CD14-positive monocyte (primary cell): ENCODE results near the gene DBN1. TPM values are rescaled to one million over a fixed set of nuclear protein-coding genes. Genes with fewer than 3 reads are reported as not detected.
A peak's percentile ranks its signal among the peaks of the same experiment; 100 is the strongest.

Experiments used
- DNase-seq, 3 donors: peaks; one replicate each; pipeline ENCODE4 v3.0.0-alpha.2; 2011 to 2022
- H2AFZ ChIP-seq: 2 replicates; pipeline ENCODE4 v1.6.0; 2012; ENCODE audit warnings: mild to moderate bottlenecking, low read depth, low read length, inconsistent platforms; ENCODE audit not compliant: insufficient read depth, poor library complexity, severe bottlenecking
- H3K27ac ChIP-seq, 2 donors: 1 replicate in 1 of 2; 2 replicates in 1 of 2; pipeline ENCODE4 v1.5.1; 2012 to 2013; ENCODE audit warnings: low read length in 2 of 2, control low read depth in 1 of 2, inconsistent platforms in 1 of 2, low read depth in 1 of 2, mild to moderate bottlenecking in 1 of 2
- H3K27me3 ChIP-seq, 2 donors: one replicate each; pipeline versions ENCODE4 v1.6.0 to v1.6.1; 2011 to 2013; ENCODE audit warnings: low read length in 2 of 2; ENCODE audit not compliant: control insufficient read depth in 2 of 2, insufficient read depth in 2 of 2
- H3K36me3 ChIP-seq, 2 donors: replicated peaks in 1 of 2; 1 replicate in 1 of 2; 2 replicates in 1 of 2; pipeline versions ENCODE4 v1.5.1 to v1.6.1; 2012 to 2013; ENCODE audit warnings: low read length in 2 of 2, control low read depth in 1 of 2, inconsistent platforms in 1 of 2, mild to moderate bottlenecking in 1 of 2; ENCODE audit not compliant: insufficient read depth in 2 of 2, control insufficient read depth in 1 of 2
- H3K4me1 ChIP-seq, 2 donors: 1 replicate in 1 of 2; 2 replicates in 1 of 2; pipeline versions ENCODE4 v1.5.1 to v1.6.1; 2012 to 2013; ENCODE audit warnings: low read length in 2 of 2, control low read depth in 1 of 2, inconsistent platforms in 1 of 2, mild to moderate bottlenecking in 1 of 2, moderate library complexity in 1 of 2; ENCODE audit not compliant: insufficient read depth in 2 of 2, control insufficient read depth in 1 of 2
- H3K4me2 ChIP-seq: replicated peaks from 2 replicates; pipeline ENCODE3; 2012; ENCODE audit warnings: low read length, moderate library complexity, mild to moderate bottlenecking; ENCODE audit not compliant: poor library complexity, severe bottlenecking; ENCODE audit errors: extremely low read depth
- H3K4me3 ChIP-seq, 3 experiments: fragments of 200-600 bp in 1 of 3; sonication (generic) in 1 of 3; replicated peaks in 1 of 3; 1 replicate in 2 of 3; 2 replicates in 1 of 3; pipeline ENCODE4 v1.5.1; 2011 to 2013; ENCODE audit warnings: low read length in 3 of 3, mild to moderate bottlenecking in 3 of 3, control low read depth in 2 of 3, low read depth in 2 of 3, inconsistent platforms in 1 of 3, moderate library complexity in 1 of 3
- H3K79me2 ChIP-seq: 2 replicates; pipeline ENCODE4 v1.6.0; 2012; ENCODE audit warnings: mild to moderate bottlenecking, control low read depth, inconsistent platforms, low read length, moderate library complexity; ENCODE audit not compliant: insufficient read depth
- H3K9ac ChIP-seq: 2 replicates; pipeline ENCODE4 v1.6.0; 2017; ENCODE audit warnings: low read length, mild to moderate bottlenecking; ENCODE audit not compliant: insufficient read depth, poor library complexity, severe bottlenecking
- H3K9me3 ChIP-seq, 2 donors: replicated peaks in 1 of 2; 1 replicate in 1 of 2; 2 replicates in 1 of 2; pipeline versions ENCODE4 v1.5.1 to v1.6.1; 2012 to 2013; ENCODE audit warnings: low read length in 2 of 2, control low read depth in 1 of 2; ENCODE audit not compliant: control insufficient read depth in 1 of 2, insufficient read depth in 1 of 2
- H4K20me1 ChIP-seq: 2 replicates; pipeline ENCODE4 v1.6.0; 2012; ENCODE audit warnings: mild to moderate bottlenecking, low read length, control low read depth, moderate library complexity; ENCODE audit not compliant: insufficient read depth
- H3K27ac Mint-ChIP-seq, 7 donors: one replicate each; pipeline ENCODE4 v1.8.0; 2020; ENCODE audit warnings: mild to moderate bottlenecking in 7 of 7, mixed read lengths in 7 of 7, moderate library complexity in 6 of 7, inconsistent platforms in 2 of 7
- H3K27me3 Mint-ChIP-seq, 3 donors: one replicate each; pipeline ENCODE4 v1.8.0; 2021 to 2022; ENCODE audit warnings: low read depth in 3 of 3, mild to moderate bottlenecking in 3 of 3, mixed read lengths in 3 of 3, moderate library complexity in 3 of 3, inconsistent platforms in 1 of 3
- H3K36me3 Mint-ChIP-seq, 2 donors: one replicate each; pipeline ENCODE4 v1.8.0; 2020; ENCODE audit warnings: mixed read lengths in 2 of 2, inconsistent platforms in 1 of 2, mild to moderate bottlenecking in 1 of 2
- H3K4me1 Mint-ChIP-seq: one replicate; pipeline ENCODE4 v1.8.0; 2020; ENCODE audit warnings: mild to moderate bottlenecking, mixed read lengths
- H3K4me3 Mint-ChIP-seq, 2 donors: one replicate each; pipeline ENCODE4 v1.8.0; 2020; ENCODE audit warnings: mild to moderate bottlenecking in 2 of 2, mixed read lengths in 2 of 2, moderate library complexity in 1 of 2
- H3K9me3 Mint-ChIP-seq, 7 donors: one replicate each; pipeline ENCODE4 v1.8.0; 2020 to 2022; ENCODE audit warnings: mixed read lengths in 7 of 7, mild to moderate bottlenecking in 6 of 7, moderate library complexity in 6 of 7, inconsistent platforms in 2 of 7
- WGBS: methylation state at CpG from one replicate; pipeline ENCODE4 v1.1.5; 2013; ENCODE audit warnings: missing lambda C conversion rate; ENCODE audit not compliant: insufficient coverage; 5-methylcytosine and 5-hydroxymethylcytosine counted together
- intact Hi-C, 2 donors: fragments of 100-400 bp; cut with micrococcal nuclease; formaldehyde crosslinking; loops; one replicate each; pipeline versions ENCODE4 v1.15.0 to v1.15.1; 2023
- polyA minus RNA-seq: library from RNA; depleted of rRNA, polyadenylated mRNA; stranded (reverse); fragments of >200 nt; gene quantifications from 2 replicates; pipeline ENCODE4 v1.2.3, GENCODE V29; 2012
- polyA plus RNA-seq, 3 donors: library from polyadenylated mRNA; depleted of rRNA in 1 of 3; unstranded in 2 of 3; stranded (reverse) in 1 of 3; fragments of 300-500 nt in 2 of 3; fragments of >200 nt in 1 of 3; fragmentation: Illumina TruSeq in 2 of 3; gene quantifications; 1 replicate in 2 of 3; 2 replicates in 1 of 3; pipeline ENCODE4 v1.2.3, GENCODE V29; 2012 to 2021
- total RNA-seq, 12 experiments: library from RNA in 1 of 12; stranded (reverse) in 1 of 12; fragments of 120-200 nt in 1 of 12; gene quantifications; one replicate each; pipeline ENCODE4 v1.2.4 and lab custom pipeline; 2013 to 2026; ENCODE audit warnings: mixed read lengths in 6 of 12, inconsistent platforms in 1 of 12
- TF ChIP-seq, protein P1 (sequence below): fragments of 200-600 bp; IDR thresholded peaks from one replicate; pipeline ENCODE4 v1.8.0; 2022; ENCODE audit warnings: antibody characterized with exemption, mild to moderate bottlenecking

The DBN1 gene
- 1.1 TPM for total RNA-seq (2013)
- polyA plus RNA-seq (1 to 10 TPM in 1 of 3 donors, under 1 TPM in 2; 0.71 to 1.6 (median 0.73) TPM), polyA minus RNA-seq (0.28 and 1.8 TPM in 2 replicates), total RNA-seq (lab: John Stamatoyannopoulos, UW) (1.3 to 25.7 (median 11.8) reads per million in 11 experiments)

DNA sequence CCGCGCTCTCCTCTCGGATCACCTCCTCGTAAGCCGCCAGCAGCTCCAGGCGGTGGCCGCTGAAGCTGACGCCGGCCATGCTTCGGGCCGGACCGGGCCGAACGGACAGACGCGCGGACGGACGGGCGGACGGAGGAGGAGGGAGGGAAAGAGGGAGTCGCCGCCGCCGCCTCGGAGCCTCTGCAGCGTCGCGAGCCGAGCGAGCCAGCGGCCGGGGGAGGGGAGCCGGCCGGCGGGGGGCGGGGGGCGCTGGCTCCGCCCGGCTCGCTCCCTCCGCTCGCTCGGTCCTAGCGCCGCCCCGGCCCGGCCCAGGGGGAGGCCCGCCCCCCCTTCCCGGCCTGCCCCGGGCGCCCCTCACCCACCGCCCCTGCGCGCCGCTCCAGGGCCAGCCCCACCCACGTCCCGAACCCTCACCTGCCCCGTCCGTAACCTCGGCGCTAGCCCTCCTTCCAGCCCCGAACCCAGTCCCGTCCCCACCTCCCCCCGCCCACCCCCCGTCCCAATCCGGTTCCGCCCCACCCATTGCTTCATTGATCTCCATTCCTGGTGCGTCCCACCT is at the start of gene DBN1:
Gene DBN1, minus strand, starts transcription at position 192 of the 559 bp plus-strand sequence. Its CDS starts 113 bp downstream, at position 79.
- H3K9me3 Mint-ChIP-seq = peaks cover 0 to 14% (median 4%) of the 10 kb centered on the region in 7 donors
- Histone ChIP-seq H3K27me3 (peaks cover 18 to 55% of the 10 kb centered on the region in 2 donors), H2AFZ (peak within 1 kb of the TSS; percentile 13), H3K9ac (no peak within 1 kb of the TSS), H3K27ac (no peak within 1 kb of the TSS), H3K79me2 (no peaks in the 10 kb centered on the region), H4K20me1 (peaks cover 24% of the 10 kb centered on the region), H3K36me3 (no peaks in the 10 kb centered on the region), H3K4me1 (peaks cover 33 to 56% of the 10 kb centered on the region in 2 donors), H3K4me3 (no peak within 1 kb of the TSS), H3K4me2 (peak within 1 kb of the TSS; percentile 51), H3K9me3 (peaks cover 0 to 11% of the 10 kb centered on the region in 2 donors)
- peaks cover 9 to 14% of the 10 kb centered on the region in 2 donors for H3K36me3 Mint-ChIP-seq
- H3K27me3 Mint-ChIP-seq = peaks cover 62 to 77% (median 69%) of the 10 kb centered on the region in 3 donors
- TF ChIP-seq, protein P1, sequence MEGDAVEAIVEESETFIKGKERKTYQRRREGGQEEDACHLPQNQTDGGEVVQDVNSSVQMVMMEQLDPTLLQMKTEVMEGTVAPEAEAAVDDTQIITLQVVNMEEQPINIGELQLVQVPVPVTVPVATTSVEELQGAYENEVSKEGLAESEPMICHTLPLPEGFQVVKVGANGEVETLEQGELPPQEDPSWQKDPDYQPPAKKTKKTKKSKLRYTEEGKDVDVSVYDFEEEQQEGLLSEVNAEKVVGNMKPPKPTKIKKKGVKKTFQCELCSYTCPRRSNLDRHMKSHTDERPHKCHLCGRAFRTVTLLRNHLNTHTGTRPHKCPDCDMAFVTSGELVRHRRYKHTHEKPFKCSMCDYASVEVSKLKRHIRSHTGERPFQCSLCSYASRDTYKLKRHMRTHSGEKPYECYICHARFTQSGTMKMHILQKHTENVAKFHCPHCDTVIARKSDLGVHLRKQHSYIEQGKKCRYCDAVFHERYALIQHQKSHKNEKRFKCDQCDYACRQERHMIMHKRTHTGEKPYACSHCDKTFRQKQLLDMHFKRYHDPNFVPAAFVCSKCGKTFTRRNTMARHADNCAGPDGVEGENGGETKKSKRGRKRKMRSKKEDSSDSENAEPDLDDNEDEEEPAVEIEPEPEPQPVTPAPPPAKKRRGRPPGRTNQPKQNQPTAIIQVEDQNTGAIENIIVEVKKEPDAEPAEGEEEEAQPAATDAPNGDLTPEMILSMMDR = no peak
- WGBS = 2% methylated on average over 27 of the region's 69 CpGs
- peak within 1 kb of the TSS; percentile 64 to 86 for H3K4me3 Mint-ChIP-seq
- intact Hi-C loops = no loop called here
- H3K27ac Mint-ChIP-seq = peak within 1 kb of the TSS in 3 of 7 donors; percentile 40 to 76 (median 55)
- peaks cover 57% of the 10 kb centered on the region for H3K4me1 Mint-ChIP-seq
- no peak for DNase-seq

DNA sequence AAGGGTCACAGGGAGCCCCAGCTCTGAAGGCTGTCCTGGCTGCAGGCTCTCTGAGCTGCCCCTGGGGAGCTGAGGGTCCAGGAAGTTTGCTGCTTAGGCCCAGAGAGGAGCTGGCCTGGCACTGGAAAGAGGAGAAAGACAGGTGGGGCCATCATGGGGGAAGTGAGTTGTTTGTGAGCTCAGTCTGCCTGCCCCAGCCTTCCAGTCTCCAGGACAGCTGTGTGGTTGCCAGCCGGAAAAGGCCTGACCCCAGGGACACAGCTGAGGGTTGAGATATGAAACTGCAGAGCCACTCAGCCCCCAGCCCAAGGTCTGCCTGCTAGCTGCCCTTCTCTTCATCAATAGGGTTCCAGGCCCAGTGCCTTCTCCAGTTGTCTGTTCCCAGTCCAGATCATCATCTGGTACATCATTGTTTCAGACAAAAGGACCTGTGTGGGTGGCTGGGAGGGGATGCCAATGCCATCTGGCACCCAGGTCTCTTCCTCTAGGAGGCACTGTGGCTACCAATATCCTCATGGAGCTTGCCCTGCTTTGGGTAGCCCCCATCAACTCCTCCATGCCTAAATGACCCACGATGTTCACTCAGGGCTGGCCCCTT is 47.6 kb upstream of the DBN1 start:
- Mint-ChIP-seq H3K27me3 (peaks cover 0 to 2% (median 0%) of the 10 kb centered on the region in 3 donors), H3K4me3 (no peak overlapping the region), H3K36me3 (peaks cover 54 to 59% of the 10 kb centered on the region in 2 donors), H3K9me3 (no peaks in the 10 kb centered on the region), H3K4me1 (peaks cover 12% of the 10 kb centered on the region), H3K27ac (peak overlapping the region in 2 of 7 donors; percentile 6 to 79)
- H3K4me3 ChIP-seq = no peak overlapping the region
- intact Hi-C loops = no loop called here
- H3K4me1 ChIP-seq = peaks cover 8 to 22% of the 10 kb centered on the region in 2 donors
- H3K36me3 ChIP-seq = peaks cover 56 to 63% of the 10 kb centered on the region in 2 donors
- H3K9ac ChIP-seq = no peak overlapping the region
- no peak for DNase-seq
- no peak overlapping the region for H3K4me2 ChIP-seq
- no peak overlapping the region for H2AFZ ChIP-seq
- peaks cover 24% of the 10 kb centered on the region for H4K20me1 ChIP-seq
- H3K79me2 ChIP-seq = peaks cover 12% of the 10 kb centered on the region
- peak overlapping the region in 1 of 2 donors; percentile 10 for H3K27ac ChIP-seq
- no CpG with 5 or more reads among the region's 2 CpGs for WGBS
- no peaks in the 10 kb centered on the region for H3K9me3 ChIP-seq
- H3K27me3 ChIP-seq = no peaks in the 10 kb centered on the region
- TF ChIP-seq, protein P1 = no peak
